HG02678 (cell line): Measurements from ENCODE around the gene HMGXB4.

Source experiments
- ATAC-seq: cut with Tn5 transposase; IDR thresholded peaks from one replicate; pipeline ENCODE4 v1.9.1; 2021; ENCODE audit warnings: mild to moderate bottlenecking, moderate library complexity; ENCODE audit not compliant: unreplicated experiment

HMGXB4 gene

DNA sequence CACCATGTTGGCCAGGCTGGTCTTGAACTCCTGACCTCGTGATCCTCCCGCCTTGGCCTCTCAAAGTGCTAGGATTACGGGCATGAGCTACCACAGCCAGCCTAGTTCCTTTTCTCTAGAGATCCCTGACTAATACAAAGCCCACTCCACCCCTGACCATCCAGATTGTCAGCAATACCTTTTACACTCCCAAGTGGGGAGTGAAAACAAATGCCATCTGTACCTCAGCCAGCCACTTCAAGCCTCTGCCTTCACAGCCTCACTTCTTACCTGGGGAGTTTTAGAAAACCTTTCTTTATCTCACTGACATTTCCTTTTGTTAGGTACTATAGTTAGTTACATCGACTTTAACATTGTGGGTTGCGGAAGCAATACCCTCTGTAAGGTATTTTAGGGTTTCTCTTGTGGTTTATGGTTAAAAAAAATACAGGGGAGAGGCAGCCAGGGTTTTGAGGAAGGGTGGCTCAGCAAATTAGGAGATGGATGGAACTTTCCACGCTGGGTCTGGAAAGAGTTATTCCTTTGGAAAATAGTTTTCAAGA lies 51.3 kb downstream of the HMGXB4 start:
- peak; percentile 52 for ATAC-seq

DNA sequence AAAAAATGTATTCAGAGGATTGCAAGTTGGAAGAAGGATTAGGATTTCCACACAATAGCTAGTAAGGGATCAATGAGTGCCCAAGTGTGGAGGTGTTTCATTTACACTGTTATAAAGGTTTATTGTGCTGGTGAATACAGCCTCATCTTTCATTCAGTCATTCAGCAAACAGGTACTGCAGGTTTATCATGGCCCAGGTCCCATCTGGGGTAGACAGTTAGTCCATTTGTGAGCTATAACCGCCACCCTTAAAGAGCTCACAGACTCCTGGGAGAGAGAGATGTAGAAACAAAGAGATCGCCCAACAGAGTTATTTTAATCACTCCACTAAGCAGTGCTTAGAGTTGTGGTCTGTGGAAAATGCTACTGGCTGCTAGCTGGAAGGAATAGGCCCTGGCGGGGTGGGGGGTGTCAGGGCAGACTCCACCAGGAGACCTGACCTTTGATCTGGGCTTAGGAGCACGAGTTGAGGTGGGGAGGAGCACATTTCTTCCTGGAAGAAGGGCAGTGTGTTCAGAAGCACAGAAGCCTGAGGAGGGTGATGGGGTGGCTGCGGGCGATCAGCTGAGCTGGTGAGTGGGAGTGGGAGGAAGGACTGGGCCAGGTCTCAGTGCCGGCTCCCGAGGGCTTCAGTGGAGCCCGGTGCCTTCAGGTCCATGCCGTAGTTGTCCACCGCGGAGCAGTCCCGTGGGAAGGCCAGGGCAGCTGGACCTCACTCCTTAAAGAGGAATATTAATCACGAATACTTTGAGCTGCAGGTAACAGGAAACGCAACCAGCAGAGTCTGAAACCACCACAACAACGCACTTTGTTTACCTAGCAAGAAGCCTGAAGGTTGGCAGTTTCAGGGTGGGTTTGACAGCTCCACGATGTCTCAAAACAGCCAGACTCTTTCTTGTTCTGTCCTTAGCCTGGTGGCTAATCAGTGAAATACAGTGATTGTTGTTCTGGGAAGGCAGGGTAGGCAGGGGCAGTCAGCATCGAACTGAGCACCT lies 53.6 kb downstream of the HMGXB4 start:
- ATAC-seq = no peak

DNA sequence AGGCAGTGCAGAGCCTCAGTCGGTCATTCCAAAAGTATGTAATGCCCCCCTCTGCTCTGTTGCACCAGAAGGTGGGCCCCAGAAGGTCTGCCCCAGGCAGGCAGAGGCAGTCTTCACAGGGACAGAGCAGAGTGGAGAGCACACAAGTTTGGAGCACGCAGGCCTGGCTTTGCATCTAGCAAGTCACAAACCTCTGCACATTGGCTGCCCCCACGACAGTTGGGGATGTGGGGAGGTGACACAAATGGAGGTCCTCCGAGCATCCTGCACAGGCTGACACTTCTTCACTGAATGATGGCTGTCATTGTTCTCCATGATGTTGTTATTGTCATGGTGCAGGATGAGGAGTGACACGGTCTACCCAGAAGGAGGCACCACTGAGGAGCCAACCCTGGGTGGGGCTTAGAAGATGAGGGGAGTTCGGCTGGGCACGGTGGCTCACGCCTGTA lies 54.3 kb downstream of the HMGXB4 start:
- ATAC-seq = no peak

DNA sequence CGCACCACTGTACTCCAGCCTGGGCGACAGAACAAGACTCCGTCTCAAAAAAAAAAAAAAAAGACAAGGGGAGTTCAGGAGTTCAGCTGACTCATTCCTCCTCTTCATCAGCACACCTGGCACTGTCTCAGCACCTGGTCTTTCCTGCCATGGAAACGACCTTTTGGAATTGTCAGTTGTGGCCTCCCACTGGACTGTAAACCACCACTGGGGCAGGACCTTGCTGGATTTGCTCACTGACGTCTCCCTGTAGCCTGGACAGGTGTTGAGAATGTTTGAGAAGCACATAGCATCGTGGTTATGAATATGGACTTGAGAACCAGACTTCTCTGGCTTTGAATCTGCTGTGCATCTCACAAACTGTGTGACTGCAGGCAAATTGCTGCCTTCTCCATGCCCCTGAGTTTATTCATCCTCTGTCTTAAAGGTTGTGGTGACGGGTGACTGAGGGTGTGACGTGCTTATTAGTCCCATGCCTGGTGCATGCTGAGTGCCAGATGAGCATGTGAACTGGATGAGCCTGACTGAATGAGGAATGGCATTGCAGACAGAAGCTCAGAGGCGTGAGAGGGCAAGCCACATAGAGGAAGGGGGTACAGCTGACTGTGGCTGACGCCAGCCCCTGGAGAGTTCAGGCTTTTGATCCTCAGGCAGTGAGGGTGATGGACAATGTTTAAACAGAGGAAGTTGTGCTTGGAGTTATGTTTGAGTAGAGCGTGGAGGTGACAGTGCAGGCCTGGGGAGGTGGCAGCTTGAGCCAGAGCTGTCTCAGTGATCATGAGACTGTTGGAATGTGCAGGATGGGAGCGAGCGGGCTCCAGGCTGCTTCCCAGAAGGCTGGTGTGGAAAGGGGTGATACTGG lies 55.1 kb downstream of the HMGXB4 start:
- no peak for ATAC-seq

DNA sequence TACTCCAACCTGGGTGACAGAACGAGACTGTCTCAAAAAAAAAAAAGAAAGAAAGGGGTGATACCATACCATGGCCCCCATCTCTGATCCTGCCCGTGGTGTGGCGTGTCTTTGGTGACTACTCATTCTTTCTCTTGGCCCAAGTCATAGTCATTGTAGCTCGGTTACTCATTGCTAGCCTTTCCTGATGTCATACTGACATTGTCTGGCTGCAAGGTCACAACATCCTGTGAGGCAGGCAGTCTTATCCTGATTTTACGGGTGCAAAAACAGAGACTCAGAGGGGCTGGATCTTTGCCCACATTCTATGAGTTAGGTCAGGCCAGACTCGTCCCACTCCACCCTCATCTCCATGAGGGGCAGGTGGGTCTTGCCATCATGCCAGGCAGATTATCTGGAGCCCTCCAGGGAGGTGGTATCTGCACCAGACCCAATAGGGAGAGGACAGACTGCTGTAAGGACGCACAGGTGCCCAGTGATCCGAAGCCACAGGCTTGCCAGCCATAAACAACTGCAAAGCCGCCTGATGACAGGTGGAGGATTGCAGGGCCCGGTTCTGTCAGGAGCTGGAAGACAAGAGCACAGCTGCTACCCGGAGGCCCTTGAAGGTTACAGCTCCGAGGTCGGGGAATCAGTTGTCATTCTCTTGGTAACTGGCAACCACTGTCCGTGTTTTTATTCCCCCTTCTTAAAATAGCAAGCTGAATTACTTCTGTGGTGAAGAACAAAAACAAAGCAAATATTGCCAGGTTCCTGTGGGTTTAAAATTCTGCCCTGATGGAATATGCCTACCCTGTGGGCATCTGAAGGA lies 56.2 kb downstream of the HMGXB4 start:
- no peak for ATAC-seq

DNA sequence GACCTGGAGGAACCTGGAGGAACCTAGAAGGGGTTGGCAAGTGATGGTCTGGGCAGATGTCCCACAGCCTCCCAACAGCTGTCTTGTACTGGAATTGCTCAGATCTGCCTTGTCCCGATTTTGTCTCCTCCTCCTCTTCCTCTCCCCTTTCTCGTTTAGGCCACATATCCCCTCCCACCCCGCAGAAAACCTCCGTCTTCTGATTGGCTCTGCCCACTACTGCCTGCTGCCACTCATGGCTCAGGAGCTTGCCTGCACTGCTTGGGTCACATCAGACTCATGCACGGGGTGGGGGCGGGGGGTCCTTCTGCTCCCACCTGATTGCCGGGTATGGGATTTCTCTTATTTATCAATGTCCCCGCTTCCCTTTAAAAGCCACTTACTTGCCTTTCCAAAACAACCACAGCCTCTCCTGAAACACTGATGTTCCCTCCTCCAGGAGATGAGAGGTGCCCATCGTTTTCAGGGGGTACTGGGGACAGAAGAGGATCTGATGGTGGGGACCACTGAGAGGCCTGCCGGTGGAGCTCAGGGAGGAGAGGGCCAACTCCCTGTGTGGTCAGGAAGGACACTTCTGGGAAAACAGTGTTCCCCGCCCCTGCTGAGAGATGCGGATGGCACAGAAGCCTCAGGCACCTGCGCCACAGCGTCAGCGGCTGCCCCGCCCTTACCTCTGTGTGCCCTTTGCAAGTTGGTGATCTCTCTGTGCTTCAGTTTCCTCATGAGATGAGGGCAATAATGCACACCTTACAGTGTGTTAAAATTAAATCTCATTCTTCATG lies 57.1 kb downstream of the HMGXB4 start:
- ATAC-seq = no peak

DNA sequence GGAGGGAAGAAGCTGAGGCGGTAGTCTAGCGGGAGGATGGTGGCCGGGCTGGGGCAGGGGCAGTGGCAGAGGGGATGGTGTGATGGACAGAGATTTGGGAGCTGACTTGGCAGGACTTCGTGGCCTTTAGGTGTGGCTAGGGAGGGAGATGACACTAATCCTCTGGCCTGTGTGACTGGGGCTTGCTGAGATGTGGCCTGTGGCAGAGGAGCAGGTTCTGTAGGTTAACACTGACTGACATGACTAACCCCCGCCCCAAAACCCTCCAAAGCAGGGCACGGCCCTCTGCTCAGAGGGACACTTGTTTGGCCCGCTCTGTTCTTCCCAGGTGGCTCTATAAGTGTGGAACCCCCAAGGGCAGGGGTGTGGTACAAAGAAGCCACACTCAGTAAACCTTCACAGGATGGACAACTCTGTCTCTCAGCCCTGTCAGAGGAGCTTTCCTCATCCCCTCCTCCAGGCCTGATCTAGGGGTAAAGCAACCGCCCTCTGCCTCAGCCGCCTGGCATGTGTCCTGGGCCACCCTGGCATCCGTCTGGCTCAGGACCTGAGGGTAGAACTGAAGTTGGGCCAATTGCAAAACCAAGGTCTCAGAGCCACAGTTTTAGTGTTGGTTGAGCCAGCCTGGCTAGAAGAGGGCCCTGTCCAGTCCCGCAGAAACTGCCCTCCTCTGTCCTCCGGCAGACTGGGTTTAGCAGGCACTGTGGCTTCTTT lies 58.0 kb downstream of the HMGXB4 start:
- no peak for ATAC-seq

DNA sequence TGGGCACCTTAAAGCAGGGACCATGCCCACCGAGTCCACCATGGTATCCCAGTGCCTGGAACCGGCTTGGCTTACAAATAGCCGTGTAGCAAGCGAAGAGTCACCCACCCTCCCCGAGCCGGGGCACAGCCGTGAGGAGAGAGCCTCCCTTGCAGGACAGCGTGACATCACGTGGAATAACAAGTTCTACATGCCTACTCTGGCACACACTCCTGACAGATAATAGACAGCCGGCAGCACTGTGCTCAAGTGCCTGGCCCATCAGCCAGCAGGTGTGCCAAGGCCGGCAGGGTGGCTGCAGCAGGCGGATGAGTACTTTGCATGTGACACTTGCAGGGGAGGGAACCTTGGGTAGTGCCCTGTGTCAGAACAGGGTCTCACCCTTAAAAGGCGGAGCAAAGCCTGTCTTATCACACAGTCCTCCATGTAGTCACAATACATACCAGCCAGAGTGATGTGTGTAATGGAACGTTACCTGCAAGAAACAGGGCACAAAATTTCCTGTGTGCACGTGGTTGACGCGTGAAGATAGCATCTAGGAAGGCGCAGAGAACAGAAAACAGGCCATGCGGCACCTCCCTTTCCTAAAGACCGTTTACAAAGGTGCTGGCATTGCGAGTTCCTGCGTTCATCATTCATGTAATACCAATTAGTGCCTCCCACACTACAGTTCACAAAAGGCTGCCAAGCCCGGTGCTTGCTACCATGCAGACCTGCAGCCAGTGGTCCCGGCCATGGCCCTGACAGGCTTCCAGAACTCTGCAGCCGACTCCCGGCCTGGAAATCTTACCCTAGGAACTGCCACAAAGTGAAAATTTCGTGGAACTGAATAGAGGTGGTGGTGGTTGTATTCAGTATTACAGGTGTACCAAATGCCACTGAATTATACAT lies 58.8 kb downstream of the HMGXB4 start:
- no peak for ATAC-seq

DNA sequence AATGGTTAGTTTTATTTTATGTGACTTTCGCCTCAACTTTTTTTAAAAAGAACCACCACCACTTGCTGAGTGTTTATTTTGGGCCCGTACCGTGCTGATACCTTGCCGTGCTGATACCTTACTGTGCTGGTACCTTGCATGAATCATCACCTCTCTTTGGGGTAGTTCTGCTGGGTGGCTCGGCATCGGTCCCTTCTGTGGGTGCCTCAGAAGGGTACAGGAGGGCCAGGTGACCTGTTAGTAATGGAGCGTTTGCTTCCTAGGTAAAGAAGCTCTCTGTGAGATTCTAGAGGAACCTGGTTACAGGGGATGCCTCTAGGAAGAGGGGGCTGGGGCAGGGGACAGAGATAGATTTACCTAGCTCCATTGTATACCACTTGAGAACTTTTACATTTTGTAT lies 59.5 kb downstream of the HMGXB4 start:
- no peak for ATAC-seq

DNA sequence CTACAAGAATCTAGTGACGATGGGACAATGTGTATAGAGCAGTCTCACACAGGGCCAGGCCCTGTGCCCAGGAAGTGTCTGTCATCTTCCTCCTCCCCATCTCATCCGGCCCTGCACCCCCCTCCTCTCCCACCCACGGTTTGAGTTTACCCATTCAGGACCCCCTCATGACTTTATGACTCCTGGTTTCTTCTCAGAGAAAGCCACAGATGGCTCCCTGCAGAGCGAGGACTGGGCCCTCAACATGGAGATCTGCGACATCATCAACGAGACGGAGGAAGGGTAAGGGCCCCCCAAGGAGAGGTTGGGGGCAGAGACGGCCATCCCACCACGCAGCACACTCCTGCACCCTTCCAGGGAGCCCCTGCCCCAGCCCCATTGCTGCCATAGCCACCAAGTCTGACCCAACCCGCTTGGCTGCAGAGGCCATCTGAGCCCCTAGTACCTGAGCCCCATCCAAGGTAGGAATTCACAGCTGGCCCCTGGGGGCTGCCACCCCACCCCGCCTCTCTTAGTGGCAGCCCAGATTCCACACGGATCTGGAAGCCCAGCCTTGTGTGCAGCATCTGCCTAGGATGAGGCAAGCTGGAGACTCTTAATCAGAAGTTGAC lies 60.5 kb downstream of the HMGXB4 start:
- no peak for ATAC-seq

DNA sequence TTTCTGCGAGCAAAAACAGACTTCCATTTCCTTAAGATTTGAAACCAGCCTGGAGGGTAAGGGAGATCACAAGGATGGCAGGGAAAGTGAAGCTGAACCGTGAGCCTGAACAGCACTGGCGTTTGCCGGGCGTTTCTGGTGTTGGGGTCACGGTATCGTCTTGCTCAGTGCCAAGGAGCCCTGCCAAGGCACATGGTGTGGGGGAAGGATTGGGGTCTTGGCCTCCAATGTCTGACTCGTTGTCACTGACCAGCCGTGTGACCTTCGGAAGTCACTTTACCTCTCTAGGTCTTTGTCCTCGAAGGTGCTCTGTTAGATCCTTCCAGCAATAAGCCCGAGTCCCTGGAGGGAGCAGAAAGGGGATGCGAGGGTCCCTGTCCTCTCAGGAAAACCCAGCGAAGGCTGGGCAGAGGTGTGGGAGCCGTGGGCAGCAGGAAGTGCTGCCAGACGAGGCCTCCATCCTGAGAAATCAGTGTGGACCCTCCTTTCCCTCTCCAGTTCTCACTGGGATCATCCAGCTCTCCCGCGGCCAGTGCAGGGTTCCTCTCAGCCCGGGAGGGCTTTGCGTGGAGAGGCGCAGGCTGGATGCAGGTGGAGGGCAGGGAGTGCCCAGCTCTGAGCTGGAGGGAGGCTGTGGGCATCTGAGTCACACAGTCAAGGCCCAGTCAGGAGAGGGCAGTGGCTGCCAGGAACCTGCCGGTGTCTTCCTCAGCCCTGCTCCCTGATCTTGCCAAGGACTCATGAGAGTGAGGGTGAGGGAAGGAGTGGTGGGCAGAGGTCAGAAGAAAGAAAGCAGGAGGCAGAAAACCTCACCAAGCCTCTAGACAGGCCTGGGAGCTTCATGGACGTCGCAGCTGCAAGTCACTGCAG lies 61.3 kb downstream of the HMGXB4 start:
- no peak for ATAC-seq

DNA sequence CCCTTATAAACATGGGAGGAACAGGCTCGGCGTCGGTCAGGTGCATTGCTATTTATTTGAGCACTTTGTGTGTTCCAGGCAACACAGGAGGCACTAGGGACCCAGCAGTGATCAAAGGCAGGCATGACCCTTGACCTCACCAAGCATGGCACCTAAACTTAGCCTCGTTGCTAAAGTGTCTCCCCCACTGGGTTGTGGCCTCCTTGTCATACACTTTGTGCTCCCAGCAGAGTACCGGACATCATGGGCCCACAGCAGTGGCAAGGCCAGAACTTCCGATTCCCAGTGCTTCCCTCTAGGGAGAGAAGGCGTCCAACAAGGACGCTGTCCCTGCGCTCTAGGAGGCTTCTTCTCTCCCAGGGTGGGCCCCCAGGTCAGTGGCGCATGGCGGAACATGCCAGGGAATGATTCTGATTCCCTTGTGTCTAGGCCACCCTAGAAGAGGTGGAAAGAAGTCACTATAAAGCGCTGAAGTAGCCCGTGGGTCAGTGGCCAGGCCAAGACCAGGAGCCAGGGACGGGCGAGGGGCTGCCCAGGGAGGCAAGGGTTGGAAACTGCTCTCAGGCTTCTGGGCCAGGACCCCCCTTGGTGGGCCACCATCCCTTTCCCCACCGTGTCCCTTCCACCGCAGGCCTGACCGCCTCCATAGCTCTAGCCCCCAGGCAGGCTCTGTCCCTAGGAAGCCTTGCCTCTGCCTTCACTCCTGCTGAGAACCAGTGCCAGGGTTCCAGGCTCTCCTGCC lies 62.1 kb downstream of the HMGXB4 start:
- no peak for ATAC-seq

DNA sequence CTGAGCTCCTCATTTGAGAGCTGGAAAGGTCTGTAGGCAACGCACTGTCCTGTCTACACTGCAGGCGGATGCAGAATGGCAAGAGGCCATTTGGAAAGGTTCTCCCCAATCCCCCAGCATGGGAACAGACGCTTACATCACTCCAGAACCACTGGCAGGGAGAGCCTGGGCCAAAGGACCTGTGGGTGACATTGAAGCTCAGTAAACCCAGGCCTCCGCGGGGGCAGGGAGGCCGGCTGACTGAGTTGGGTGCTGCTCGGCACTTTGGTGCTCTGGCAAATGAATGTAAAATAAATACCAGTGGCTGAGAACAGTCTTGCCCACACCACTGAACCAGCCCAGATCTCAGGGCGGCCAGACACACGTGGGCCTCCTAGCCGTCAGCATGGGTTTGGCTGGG lies 64.8 kb downstream of the HMGXB4 start:
- ATAC-seq = no peak

DNA sequence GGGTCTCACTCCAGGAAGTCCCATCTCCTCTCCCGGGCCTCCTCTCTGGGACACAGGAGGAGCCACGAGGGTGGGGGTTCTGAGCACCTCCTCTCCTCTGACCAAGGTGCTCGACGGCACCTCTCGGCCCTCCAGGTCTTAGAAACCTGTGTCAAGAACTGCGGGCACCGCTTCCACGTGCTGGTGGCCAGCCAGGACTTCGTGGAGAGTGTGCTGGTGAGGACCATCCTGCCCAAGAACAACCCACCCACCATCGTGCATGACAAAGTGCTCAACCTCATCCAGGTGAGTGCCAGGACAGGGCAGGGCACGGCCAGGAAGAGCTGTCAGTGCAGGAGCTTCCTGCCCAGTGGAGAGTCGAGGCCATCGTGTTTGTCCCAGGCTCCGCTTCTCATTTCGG lies 65.6 kb downstream of the HMGXB4 start:
- no peak for ATAC-seq

DNA sequence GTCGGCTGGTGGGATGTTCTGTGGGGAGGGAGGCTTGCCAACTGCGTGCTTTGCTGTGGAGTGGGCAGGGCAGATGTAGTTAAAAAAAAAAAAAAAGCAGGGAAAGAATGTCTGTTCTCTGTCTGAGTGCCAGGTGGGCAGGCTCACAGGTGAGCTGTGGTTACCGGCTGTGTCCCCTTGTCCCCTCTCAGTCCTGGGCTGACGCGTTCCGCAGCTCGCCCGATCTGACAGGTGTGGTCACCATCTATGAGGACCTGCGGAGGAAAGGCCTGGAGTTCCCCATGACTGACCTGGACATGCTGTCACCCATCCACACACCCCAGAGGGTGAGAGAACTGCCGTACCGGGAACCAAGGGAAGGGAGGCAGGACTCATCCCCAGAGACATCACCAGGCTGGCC lies 66.0 kb downstream of the HMGXB4 start:
- ATAC-seq = no peak

DNA sequence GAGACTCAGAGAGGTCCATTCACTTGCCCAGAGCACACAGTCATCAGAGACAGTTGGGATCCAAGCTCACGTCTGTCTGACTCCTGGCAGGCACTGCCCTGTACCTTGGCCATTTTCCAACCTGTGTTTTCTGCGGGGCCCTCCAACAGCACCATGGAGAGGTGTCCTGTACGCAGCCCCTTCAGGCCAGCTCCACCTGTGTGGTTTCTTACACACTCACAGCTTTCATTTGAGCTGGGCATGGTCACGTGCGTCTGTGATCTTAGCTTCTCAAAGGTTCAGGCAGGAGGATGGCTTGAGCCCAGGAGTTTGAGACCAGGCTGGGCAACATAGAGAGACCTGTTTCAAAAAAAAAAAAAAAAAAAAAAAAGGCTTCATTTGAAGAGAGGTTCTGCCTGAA lies 66.8 kb downstream of the HMGXB4 start:
- no peak for ATAC-seq
